ENCODE measurements around the gene TLE2.

The TLE2 gene

DNA sequence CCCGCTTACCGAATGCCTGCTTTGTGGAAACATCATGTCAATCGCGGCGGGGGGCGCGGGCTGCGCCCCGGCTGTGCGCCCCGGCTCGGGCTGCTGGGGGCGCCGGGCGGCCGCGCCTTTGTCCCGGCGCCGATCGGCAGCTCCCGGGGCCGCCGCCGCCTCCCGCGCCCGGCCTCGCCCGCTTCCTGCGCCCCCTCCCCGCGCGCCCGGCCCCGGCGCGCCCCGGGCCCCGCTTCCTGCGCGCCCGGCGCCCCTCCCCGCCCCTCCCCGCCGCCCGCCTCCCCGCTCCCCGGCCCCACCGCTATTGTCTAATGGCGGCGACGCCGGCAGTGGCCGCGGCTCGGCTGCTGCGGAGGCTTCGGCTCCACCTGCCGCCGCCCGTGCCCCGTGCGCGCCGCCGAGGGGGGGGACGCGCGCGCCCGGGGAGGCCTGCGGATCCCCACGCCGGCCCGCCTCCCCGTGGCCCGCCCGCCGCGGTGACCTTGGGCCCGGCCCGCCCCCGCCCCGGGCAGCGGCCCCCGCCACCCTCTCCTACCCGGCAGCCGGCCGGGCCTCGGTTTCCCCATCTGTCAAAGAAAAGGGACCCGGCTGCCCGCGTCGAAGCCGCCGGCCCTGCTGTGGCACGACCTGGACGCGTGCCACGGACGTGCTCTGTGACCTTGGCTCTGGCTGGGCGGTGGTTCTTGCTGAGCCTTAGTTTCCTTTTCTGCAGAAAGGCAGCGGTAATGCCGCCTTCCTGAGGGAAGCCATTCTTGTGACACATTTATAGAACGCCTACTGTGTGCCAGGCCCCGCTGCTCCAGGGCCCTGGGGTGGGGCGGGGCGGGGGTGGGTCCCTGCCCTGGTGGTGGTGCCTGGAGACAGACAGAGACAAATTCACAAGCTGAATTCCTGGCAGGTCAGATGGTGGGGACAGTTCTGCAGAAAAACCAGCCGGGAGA lies 33.4 kb upstream of the TLE2 start, which contains the start of gene TLE5:
Gene TLE5 (minus strand): TSS at position 331 of the 941 bp plus-strand sequence. CDS start 295 bp downstream, at position 36.
- H2BK120ac ChIP-seq (ENCODE audit: low read depth, low read length), result peak within 1 kb of the TSS; percentile 31
- peaks cover 0 to 4% of the 10 kb centered on the region in 2 donors for H3K4me1 ChIP-seq (ENCODE audit: control insufficient read depth in 2 of 2, insufficient read depth in 1 of 2, low read depth in 1 of 2, low read length in 2 of 2)
- H3K27ac ChIP-seq (replicated peaks; ENCODE audit: low read length), result no peak within 1 kb of the TSS
- H2AK5ac ChIP-seq (ENCODE audit: low read depth, low read length), result peak within 1 kb of the TSS; percentile 92
- peak within 1 kb of the TSS; percentile 96 for H2BK15ac ChIP-seq (ENCODE audit: low read length)
- WGBS, 2 donors (ENCODE audit: extremely low coverage in 2 of 2, insufficient read length in 2 of 2, insufficient replicate concordance in 1 of 2), result no CpG with 5 or more reads among the region's 111 CpGs
- H3K4ac ChIP-seq (ENCODE audit: low read length), result no peak within 1 kb of the TSS
- H3K27me3 ChIP-seq (ENCODE audit: control insufficient read depth in 3 of 3, insufficient read depth in 3 of 3, low read depth in 1 of 3, low read length in 3 of 3), result peaks cover 0 to 17% (median 11%) of the 10 kb centered on the region in 3 experiments
- H3K9me3 ChIP-seq (replicated peaks in 1 of 2; ENCODE audit: control insufficient read depth in 2 of 2, insufficient read depth in 1 of 2, low read depth in 1 of 2, low read length in 2 of 2), result peaks cover 0 to 1% of the 10 kb centered on the region in 2 donors
- peak within 1 kb of the TSS; percentile 95 for H3K18ac ChIP-seq (ENCODE audit: low read length)
- DNase-seq (ENCODE audit: low spot score), result no peak
- H4K91ac ChIP-seq (ENCODE audit: low read depth, low read length, poor library complexity), result no peak within 1 kb of the TSS
- H3K79me1 ChIP-seq (ENCODE audit: low read depth, low read length), result no peaks in the 10 kb centered on the region
- peak within 1 kb of the TSS; percentile 84 for H2AFZ ChIP-seq (ENCODE audit: low read length)
- no peak within 1 kb of the TSS for H3K14ac ChIP-seq (ENCODE audit: low read length)
- H3K23ac ChIP-seq (ENCODE audit: low read depth, low read length, poor library complexity), result peak within 1 kb of the TSS; percentile 80
- H4K8ac ChIP-seq (ENCODE audit: low read depth, low read length), result no peak within 1 kb of the TSS
- peak within 1 kb of the TSS; percentile 44 for H3K9ac ChIP-seq (ENCODE audit: low read depth, low read length, poor library complexity)
- H2BK5ac ChIP-seq (ENCODE audit: low read length), result peak within 1 kb of the TSS; percentile 53
- peak within 1 kb of the TSS; percentile 66 to 84 for H3K4me3 ChIP-seq (ENCODE audit: low read length in 2 of 2)
- peak within 1 kb of the TSS; percentile 66 for H3K4me2 ChIP-seq (ENCODE audit: insufficient read depth, low read length, poor library complexity, severe bottlenecking)
- peaks cover 7 to 33% of the 10 kb centered on the region in 2 donors for H3K36me3 ChIP-seq (replicated peaks in 1 of 2; ENCODE audit: control insufficient read depth in 2 of 2, insufficient read depth in 2 of 2, low read length in 2 of 2)
- H2BK12ac ChIP-seq (ENCODE audit: low read length), result peak within 1 kb of the TSS; percentile 58

DNA sequence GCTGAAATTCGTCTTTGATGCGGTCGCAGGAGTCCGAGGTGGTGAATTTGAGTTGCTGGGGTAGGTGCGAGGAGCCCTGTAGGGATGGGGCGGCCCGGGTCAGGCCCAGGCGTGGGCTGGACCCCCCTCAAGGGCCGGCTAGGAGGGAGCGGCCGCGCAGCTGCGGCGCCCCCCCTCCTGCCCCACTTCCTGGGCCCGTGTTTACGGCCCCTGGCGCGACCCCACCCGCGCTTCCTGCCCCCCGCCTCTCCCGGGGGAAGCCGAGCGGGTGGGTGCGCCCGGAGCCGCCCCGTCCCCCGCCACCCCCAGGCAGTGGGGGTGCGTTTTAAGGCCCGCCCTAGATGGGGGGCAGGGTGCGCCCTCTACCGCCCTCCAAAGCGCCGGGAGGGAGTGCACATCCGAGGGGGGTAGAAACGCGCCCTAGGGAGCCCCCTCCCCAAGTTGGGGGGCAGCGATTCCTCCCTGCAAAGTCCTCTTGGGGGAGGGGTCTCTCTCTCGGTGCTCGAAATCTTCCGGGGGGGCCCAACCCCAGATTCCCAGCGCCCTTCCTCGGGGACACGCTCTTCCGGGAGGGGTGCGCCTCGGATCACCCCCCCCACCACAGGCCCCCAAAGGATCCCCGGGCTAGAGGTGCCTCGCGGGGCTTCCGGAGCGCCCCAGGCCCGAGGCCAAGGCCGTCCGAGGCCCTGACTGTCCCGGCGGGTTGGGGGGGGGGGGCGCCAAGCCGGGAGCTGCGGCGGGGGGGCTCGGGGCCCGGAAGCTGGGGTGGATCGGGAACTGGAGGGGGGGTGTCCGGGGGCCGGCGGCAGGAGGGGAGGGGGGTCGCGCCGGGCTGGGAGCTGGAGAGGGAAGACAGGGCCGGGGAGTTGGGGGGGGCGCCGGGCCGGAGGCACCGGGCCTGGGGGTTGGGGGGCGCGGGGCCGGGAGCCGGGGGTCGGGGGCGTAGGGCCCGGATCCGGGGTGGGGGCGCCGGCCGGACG lies 32.4 kb upstream of the TLE2 start:
- peaks cover 0 to 1% of the 10 kb centered on the region in 2 donors for H3K9me3 ChIP-seq (replicated peaks in 1 of 2; ENCODE audit: control insufficient read depth in 2 of 2, insufficient read depth in 1 of 2, low read depth in 1 of 2, low read length in 2 of 2)
- peak overlapping the region; percentile 81 for H2BK15ac ChIP-seq (ENCODE audit: low read length)
- peak overlapping the region; percentile 80 for H3K23ac ChIP-seq (ENCODE audit: low read depth, low read length, poor library complexity)
- peak overlapping the region; percentile 66 for H3K4me2 ChIP-seq (ENCODE audit: insufficient read depth, low read length, poor library complexity, severe bottlenecking)
- H3K79me1 ChIP-seq (ENCODE audit: low read depth, low read length), result no peaks in the 10 kb centered on the region
- H4K8ac ChIP-seq (ENCODE audit: low read depth, low read length), result no peak overlapping the region
- no peak overlapping the region for H2BK12ac ChIP-seq (ENCODE audit: low read length)
- H3K36me3 ChIP-seq (replicated peaks in 1 of 2; ENCODE audit: control insufficient read depth in 2 of 2, insufficient read depth in 2 of 2, low read length in 2 of 2), result peaks cover 7 to 42% of the 10 kb centered on the region in 2 donors
- no CpG with 5 or more reads among the region's 88 CpGs for WGBS, 2 donors (ENCODE audit: extremely low coverage in 2 of 2, insufficient read length in 2 of 2, insufficient replicate concordance in 1 of 2)
- peak overlapping the region; percentile 66 to 84 for H3K4me3 ChIP-seq (ENCODE audit: low read length in 2 of 2)
- peak overlapping the region; percentile 92 for H2AK5ac ChIP-seq (ENCODE audit: low read depth, low read length)
- peak overlapping the region; percentile 6 for H3K14ac ChIP-seq (ENCODE audit: low read length)
- peak overlapping the region; percentile 44 for H3K9ac ChIP-seq (ENCODE audit: low read depth, low read length, poor library complexity)
- H3K18ac ChIP-seq (ENCODE audit: low read length), result peak overlapping the region; percentile 95
- H3K4me1 ChIP-seq (ENCODE audit: control insufficient read depth in 2 of 2, insufficient read depth in 1 of 2, low read depth in 1 of 2, low read length in 2 of 2), result peaks cover 0 to 11% of the 10 kb centered on the region in 2 donors
- peak overlapping the region; percentile 80 for H2AFZ ChIP-seq (ENCODE audit: low read length)
- no peak overlapping the region for H3K4ac ChIP-seq (ENCODE audit: low read length)
- H3K27me3 ChIP-seq (ENCODE audit: control insufficient read depth in 3 of 3, insufficient read depth in 3 of 3, low read depth in 1 of 3, low read length in 3 of 3), result peaks cover 0 to 17% (median 12%) of the 10 kb centered on the region in 3 experiments
- no peak for DNase-seq (ENCODE audit: low spot score)
- no peak overlapping the region for H2BK120ac ChIP-seq (ENCODE audit: low read depth, low read length)
- H4K91ac ChIP-seq (ENCODE audit: low read depth, low read length, poor library complexity), result no peak overlapping the region
- no peak overlapping the region for H2BK5ac ChIP-seq (ENCODE audit: low read length)
- H3K27ac ChIP-seq (replicated peaks; ENCODE audit: low read length), result no peak overlapping the region

- H3K4me3 ChIP-seq (ENCODE audit: low read length in 2 of 2), result peak overlapping the region; percentile 66 to 84
- H3K14ac ChIP-seq (ENCODE audit: low read length), result peak overlapping the region; percentile 6
- peak overlapping the region; percentile 81 for H2BK15ac ChIP-seq (ENCODE audit: low read length)
- peak overlapping the region; percentile 80 for H3K23ac ChIP-seq (ENCODE audit: low read depth, low read length, poor library complexity)
- no peak overlapping the region for H4K8ac ChIP-seq (ENCODE audit: low read depth, low read length)
- H3K79me1 ChIP-seq (ENCODE audit: low read depth, low read length), result no peaks in the 10 kb centered on the region
- no peak for DNase-seq (ENCODE audit: low spot score)
- no peak overlapping the region for H3K27ac ChIP-seq (replicated peaks; ENCODE audit: low read length)
- no peak overlapping the region for H3K9ac ChIP-seq (ENCODE audit: low read depth, low read length, poor library complexity)
- no peak overlapping the region for H2BK120ac ChIP-seq (ENCODE audit: low read depth, low read length)
- H3K36me3 ChIP-seq (replicated peaks in 1 of 2; ENCODE audit: control insufficient read depth in 2 of 2, insufficient read depth in 2 of 2, low read length in 2 of 2), result peaks cover 7 to 45% of the 10 kb centered on the region in 2 donors
- H3K18ac ChIP-seq (ENCODE audit: low read length), result peak overlapping the region; percentile 95
- H3K27me3 ChIP-seq (ENCODE audit: control insufficient read depth in 3 of 3, insufficient read depth in 3 of 3, low read depth in 1 of 3, low read length in 3 of 3), result peaks cover 0 to 14% (median 12%) of the 10 kb centered on the region in 3 experiments
- peak overlapping the region; percentile 66 for H3K4me2 ChIP-seq (ENCODE audit: insufficient read depth, low read length, poor library complexity, severe bottlenecking)
- H2AFZ ChIP-seq (ENCODE audit: low read length), result no peak overlapping the region
- no peak overlapping the region for H2BK12ac ChIP-seq (ENCODE audit: low read length)
- no peak overlapping the region for H4K91ac ChIP-seq (ENCODE audit: low read depth, low read length, poor library complexity)
- peaks cover 0 to 15% of the 10 kb centered on the region in 2 donors for H3K4me1 ChIP-seq (ENCODE audit: control insufficient read depth in 2 of 2, insufficient read depth in 1 of 2, low read depth in 1 of 2, low read length in 2 of 2)
- no peak overlapping the region for H3K4ac ChIP-seq (ENCODE audit: low read length)
- WGBS, 2 donors (ENCODE audit: extremely low coverage in 2 of 2, insufficient read length in 2 of 2, insufficient replicate concordance in 1 of 2), result no CpG with 5 or more reads among the region's 4 CpGs
- H3K9me3 ChIP-seq (replicated peaks in 1 of 2; ENCODE audit: control insufficient read depth in 2 of 2, insufficient read depth in 1 of 2, low read depth in 1 of 2, low read length in 2 of 2), result peaks cover 0 to 1% of the 10 kb centered on the region in 2 donors
- H2AK5ac ChIP-seq (ENCODE audit: low read depth, low read length), result peak overlapping the region; percentile 92
- H2BK5ac ChIP-seq (ENCODE audit: low read length), result no peak overlapping the region
These were observed 31.7 kb upstream of the TLE2 start for GRCh38 chr19:3060857-3061181.

All from neuronal stem cell (in vitro differentiated cells).